CD1c-positive myeloid dendritic cell (primary cell): ENCODE results near the gene RC3H2.

Experiments used
- DNase-seq: peaks from one replicate; pipeline ENCODE4 v3.0.0-alpha.2; 2016; ENCODE audit errors: extremely low spot score

The RC3H2 gene

GRCh38 chr9:122904823-122905710, at the start of gene RC3H2:
TSS of gene RC3H2 (minus strand) at chr9:122905359. CDS start at chr9:122897509, 7,850 bp downstream.
- peak; percentile 99 for DNase-seq

- DNase-seq: no peak
Measured at GRCh38 chr9:122954253-122954691, 49.1 kb upstream of the RC3H2 start.

GRCh38 chr9:122951056-122951455, 45.9 kb upstream of the RC3H2 start:
- no peak for DNase-seq

- no peak for DNase-seq
Measured at GRCh38 chr9:122950263-122950662, 45.1 kb upstream of the RC3H2 start.

GRCh38 chr9:122949696-122950095, 44.5 kb upstream of the RC3H2 start:
- no peak for DNase-seq

GRCh38 chr9:122948313-122948712, 43.2 kb upstream of the RC3H2 start:
- no peak for DNase-seq

- DNase-seq: no peak
Measured at GRCh38 chr9:122946461-122947005, 41.4 kb upstream of the RC3H2 start.

GRCh38 chr9:122944960-122945888, 40.1 kb upstream of the RC3H2 start:
- DNase-seq: no peak

GRCh38 chr9:122941582-122942234, 36.5 kb upstream of the RC3H2 start:
- no peak for DNase-seq

- peak; percentile 98 for DNase-seq
Measured at GRCh38 chr9:122940749-122941581, 35.8 kb upstream of the RC3H2 start, which contains the start of gene RABGAP1. TSS of gene RABGAP1 (plus strand) at chr9:122941020. CDS start at chr9:122957060, 16,040 bp downstream.

GRCh38 chr9:122940454-122940748, 35.2 kb upstream of the RC3H2 start:
- DNase-seq: no peak

- DNase-seq: peak; percentile 78
Measured at GRCh38 chr9:122939601-122940000, 34.4 kb upstream of the RC3H2 start.

- DNase-seq: no peak
Measured at GRCh38 chr9:122936883-122937282, 31.7 kb upstream of the RC3H2 start.

GRCh38 chr9:122936464-122936863, 31.3 kb upstream of the RC3H2 start:
- no peak for DNase-seq

- DNase-seq: peak; percentile 96
Measured at GRCh38 chr9:122931226-122932121, 26.3 kb upstream of the RC3H2 start, which contains the start of gene ZBTB26. TSS of gene ZBTB26 (minus strand) at chr9:122931512. CDS start at chr9:122919934, 11,578 bp downstream.

GRCh38 chr9:122930541-122931225, 25.5 kb upstream of the RC3H2 start:
- DNase-seq: peak; percentile 50

GRCh38 chr9:122929796-122930354, 24.7 kb upstream of the RC3H2 start:
- peak; percentile 78 for DNase-seq

GRCh38 chr9:122923947-122924346, 18.8 kb upstream of the RC3H2 start:
- DNase-seq: no peak

- DNase-seq: no peak
Measured at GRCh38 chr9:122922713-122923112, 17.6 kb upstream of the RC3H2 start.
